SK-N-SH treated with all-trans-retinoic acid at 6 μM for 48 hours (cell line): ENCODE results near the gene CFAP97.

Experiments used
- ATAC-seq: fragments of 200-7000 bp; cut with Tn5 transposase; 3 replicates; pipeline ENCODE4 v1.9.1; 2020; ENCODE audit warnings: mild to moderate bottlenecking, moderate library complexity
- ARNTL ChIP-seq: fragments of 450-650 bp; formaldehyde crosslinking; IDR thresholded peaks from 2 replicates; pipeline ENCODE4 v1.5.0; 2020; ENCODE audit warnings: low read depth, mild to moderate bottlenecking, moderate library complexity, borderline replicate concordance
- BACH2 ChIP-seq: fragments of 250-450 bp; sonication (Bioruptor Pico); IDR thresholded peaks from 2 replicates; pipeline ENCODE4 v1.9.0; 2021; ENCODE audit warnings: mild to moderate bottlenecking, borderline replicate concordance
- CSDC2 ChIP-seq: fragments of 250-450 bp; sonication (Bioruptor Pico); IDR thresholded peaks from 2 replicates; pipeline ENCODE4 v1.5.0; 2020; ENCODE audit warnings: mild to moderate bottlenecking, moderate library complexity
- ESRRG ChIP-seq: fragments of 250-450 bp; sonication (Bioruptor Pico); IDR thresholded peaks from 2 replicates; pipeline ENCODE4 v1.6.1; 2021; ENCODE audit warnings: mild to moderate bottlenecking
- GLIS3 ChIP-seq: fragments of 250-450 bp; sonication (Bioruptor Pico); IDR thresholded peaks from 2 replicates; pipeline ENCODE4 v1.5.0; 2020; ENCODE audit warnings: mild to moderate bottlenecking, moderate library complexity
- ISL1 ChIP-seq: fragments of 250-450 bp; sonication (Bioruptor Pico); IDR thresholded peaks from 2 replicates; pipeline ENCODE4 v2.1.2; 2022; ENCODE audit warnings: mild to moderate bottlenecking, moderate library complexity
- OSR1 ChIP-seq: fragments of 250-450 bp; sonication (Bioruptor Pico); IDR thresholded peaks from 2 replicates; pipeline ENCODE4 v1.8.0; 2022; ENCODE audit warnings: moderate library complexity, mild to moderate bottlenecking, inconsistent platforms
- PPARA ChIP-seq: fragments of 250-450 bp; sonication (Bioruptor Pico); IDR thresholded peaks from 2 replicates; pipeline ENCODE4 v1.5.0; 2020; ENCODE audit warnings: mild to moderate bottlenecking, borderline replicate concordance
- SNAI2 ChIP-seq: fragments of 250-450 bp; sonication (Bioruptor Pico); IDR thresholded peaks from 2 replicates; pipeline ENCODE4 v1.5.0; 2020; ENCODE audit warnings: mild to moderate bottlenecking, moderate library complexity
- TOX ChIP-seq: fragments of 250-450 bp; sonication (Bioruptor Pico); IDR thresholded peaks from 2 replicates; pipeline ENCODE4 v1.8.0; 2021; ENCODE audit warnings: mild to moderate bottlenecking, moderate library complexity, borderline replicate concordance
- ZC3H10 ChIP-seq: fragments of 250-450 bp; sonication (Bioruptor Pico); IDR thresholded peaks from 2 replicates; pipeline ENCODE4 v1.5.1; 2021; ENCODE audit warnings: mild to moderate bottlenecking, moderate library complexity
- ZFP3 ChIP-seq: fragments of 250-450 bp; sonication (Bioruptor Pico); IDR thresholded peaks from 2 replicates; pipeline ENCODE4 v1.5.0; 2020; ENCODE audit warnings: mild to moderate bottlenecking, moderate library complexity
- ZFP30 ChIP-seq: fragments of 450-650 bp; formaldehyde crosslinking; IDR thresholded peaks from 2 replicates; pipeline ENCODE4 v1.5.0; 2022; ENCODE audit warnings: mild to moderate bottlenecking, moderate library complexity
- ZNF565 ChIP-seq: fragments of 450-650 bp; formaldehyde crosslinking; conservative IDR thresholded peaks from 2 replicates; pipeline ENCODE4 v1.5.0; 2020; ENCODE audit warnings: low read depth, mild to moderate bottlenecking, moderate library complexity
- ZNF70 ChIP-seq: fragments of 450-650 bp; formaldehyde crosslinking; IDR thresholded peaks from 2 replicates; pipeline ENCODE4 v1.5.0; 2020; ENCODE audit warnings: mild to moderate bottlenecking, moderate library complexity
- ZNF8 ChIP-seq: fragments of 450-650 bp; formaldehyde crosslinking; IDR thresholded peaks from 2 replicates; pipeline ENCODE4 v1.5.0; 2020; ENCODE audit warnings: mild to moderate bottlenecking, moderate library complexity
- TF ChIP-seq, protein P1 (sequence below): fragments of 250-450 bp; sonication (Bioruptor Pico); IDR thresholded peaks from 2 replicates; pipeline ENCODE4 v1.5.1; 2021; ENCODE audit warnings: mild to moderate bottlenecking, moderate library complexity
- TF ChIP-seq, protein P2 (sequence below): fragments of 250-450 bp; sonication (Bioruptor Pico); IDR thresholded peaks from 2 replicates; pipeline ENCODE4 v1.8.0; 2020; ENCODE audit warnings: mild to moderate bottlenecking, moderate library complexity, borderline replicate concordance
- TF ChIP-seq, protein P3 (sequence below): fragments of 250-450 bp; sonication (Bioruptor Pico); IDR thresholded peaks from 2 replicates; pipeline ENCODE4 v1.5.0; 2020; ENCODE audit warnings: mild to moderate bottlenecking, moderate library complexity

Gene CFAP97

DNA sequence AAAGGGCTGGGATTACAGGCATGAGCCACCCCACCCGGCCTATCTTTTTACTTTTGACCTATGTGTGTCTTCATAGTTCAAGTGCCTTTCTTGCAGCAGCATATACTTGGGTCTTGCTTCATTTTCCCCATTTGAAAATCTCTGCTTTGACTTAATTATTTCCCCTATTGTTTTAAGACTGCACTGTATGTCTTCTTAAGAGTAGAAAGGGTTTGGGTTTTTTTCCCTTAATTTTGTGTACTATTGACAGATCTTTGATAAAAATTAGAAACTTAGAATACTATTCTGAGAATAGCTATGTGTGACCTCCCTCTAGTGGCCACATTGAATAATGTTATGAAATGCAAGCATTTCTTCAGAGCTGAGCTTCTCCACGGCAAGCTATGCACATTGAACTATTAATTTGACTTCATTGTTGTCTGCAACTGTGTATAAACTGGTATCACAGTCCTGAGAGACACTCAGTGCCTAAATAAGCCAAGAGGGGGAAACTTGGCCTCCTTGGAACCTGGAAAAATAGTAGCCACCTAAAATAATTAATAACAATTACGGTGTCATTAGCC lies 69.4 kb downstream of the CFAP97 start:
- TF ChIP-seq ISL1 (CRISPR knock-in tag) (no peak), ZNF565 (CRISPR knock-in tag) (no peak), ARNTL (CRISPR knock-in tag) (no peak), GLIS3 (CRISPR knock-in tag) (no peak), ZC3H10 (CRISPR knock-in tag) (no peak), ZFP30 (no peak), PPARA (no peak), ZNF8 (CRISPR knock-in tag) (no peak), TOX (CRISPR knock-in tag) (no peak)
- TF ChIP-seq, protein P1, sequence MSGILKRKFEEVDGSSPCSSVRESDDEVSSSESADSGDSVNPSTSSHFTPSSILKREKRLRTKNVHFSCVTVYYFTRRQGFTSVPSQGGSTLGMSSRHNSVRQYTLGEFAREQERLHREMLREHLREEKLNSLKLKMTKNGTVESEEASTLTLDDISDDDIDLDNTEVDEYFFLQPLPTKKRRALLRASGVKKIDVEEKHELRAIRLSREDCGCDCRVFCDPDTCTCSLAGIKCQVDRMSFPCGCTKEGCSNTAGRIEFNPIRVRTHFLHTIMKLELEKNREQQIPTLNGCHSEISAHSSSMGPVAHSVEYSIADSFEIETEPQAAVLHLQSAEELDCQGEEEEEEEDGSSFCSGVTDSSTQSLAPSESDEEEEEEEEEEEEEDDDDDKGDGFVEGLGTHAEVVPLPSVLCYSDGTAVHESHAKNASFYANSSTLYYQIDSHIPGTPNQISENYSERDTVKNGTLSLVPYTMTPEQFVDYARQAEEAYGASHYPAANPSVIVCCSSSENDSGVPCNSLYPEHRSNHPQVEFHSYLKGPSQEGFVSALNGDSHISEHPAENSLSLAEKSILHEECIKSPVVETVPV (CRISPR knock-in tag), result no peak
- TF ChIP-seq, protein P2, sequence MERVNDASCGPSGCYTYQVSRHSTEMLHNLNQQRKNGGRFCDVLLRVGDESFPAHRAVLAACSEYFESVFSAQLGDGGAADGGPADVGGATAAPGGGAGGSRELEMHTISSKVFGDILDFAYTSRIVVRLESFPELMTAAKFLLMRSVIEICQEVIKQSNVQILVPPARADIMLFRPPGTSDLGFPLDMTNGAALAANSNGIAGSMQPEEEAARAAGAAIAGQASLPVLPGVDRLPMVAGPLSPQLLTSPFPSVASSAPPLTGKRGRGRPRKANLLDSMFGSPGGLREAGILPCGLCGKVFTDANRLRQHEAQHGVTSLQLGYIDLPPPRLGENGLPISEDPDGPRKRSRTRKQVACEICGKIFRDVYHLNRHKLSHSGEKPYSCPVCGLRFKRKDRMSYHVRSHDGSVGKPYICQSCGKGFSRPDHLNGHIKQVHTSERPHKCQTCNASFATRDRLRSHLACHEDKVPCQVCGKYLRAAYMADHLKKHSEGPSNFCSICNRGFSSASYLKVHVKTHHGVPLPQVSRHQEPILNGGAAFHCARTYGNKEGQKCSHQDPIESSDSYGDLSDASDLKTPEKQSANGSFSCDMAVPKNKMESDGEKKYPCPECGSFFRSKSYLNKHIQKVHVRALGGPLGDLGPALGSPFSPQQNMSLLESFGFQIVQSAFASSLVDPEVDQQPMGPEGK (CRISPR knock-in tag), result no peak
- ATAC-seq, result peak; percentile 93

DNA sequence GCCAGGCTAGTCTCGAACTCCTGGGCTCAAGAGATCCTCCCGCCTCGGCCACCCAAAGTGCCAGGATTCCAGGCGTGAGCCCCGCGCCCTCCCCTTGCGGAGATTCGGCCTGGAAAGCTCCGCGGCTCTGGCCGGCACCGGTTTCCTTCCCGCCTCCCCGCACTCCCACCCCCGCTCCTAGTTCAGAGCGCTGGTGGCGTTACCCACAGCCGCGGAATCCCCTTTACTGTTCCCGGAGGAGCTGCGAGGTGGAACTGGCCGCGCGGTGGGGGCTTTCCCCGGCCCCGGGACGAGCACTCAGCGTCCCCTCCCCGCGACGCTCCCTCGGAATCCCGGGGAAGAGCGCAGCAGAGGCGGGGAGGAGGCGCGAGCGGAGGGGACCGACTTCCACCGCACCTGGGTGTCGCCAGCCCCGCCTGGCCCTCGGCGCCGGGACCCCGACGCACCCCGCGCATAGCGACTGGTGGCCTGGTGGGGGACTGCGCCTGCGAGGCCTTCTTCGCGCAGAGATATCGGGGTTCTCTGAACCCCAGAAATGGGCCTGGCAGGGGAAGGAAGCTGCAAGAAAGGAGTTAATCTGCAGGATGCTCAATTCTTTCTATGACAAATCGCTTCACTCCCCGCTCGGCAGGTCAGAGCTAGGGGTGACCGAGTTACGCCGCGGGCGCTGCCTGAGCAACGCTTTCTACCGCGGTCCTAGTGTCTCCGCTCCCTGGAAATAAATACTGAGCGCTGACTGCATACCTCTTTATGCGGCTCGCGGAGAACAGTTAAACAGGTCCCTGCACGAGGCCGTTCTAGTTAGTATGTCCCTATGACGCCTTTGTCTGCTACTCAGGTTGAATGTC lies 75.3 kb downstream of the CFAP97 start:
- TF ChIP-seq, protein P1 (CRISPR knock-in tag), result no peak
- TF ChIP-seq ZFP3 (CRISPR knock-in tag), result no peak
- TF ChIP-seq ZNF565 (CRISPR knock-in tag), result no peak
- no peak for TF ChIP-seq TOX (CRISPR knock-in tag)
- no peak for TF ChIP-seq SNAI2 (CRISPR knock-in tag)
- TF ChIP-seq, all 23 proteins: peak for 0
- peak; percentile 62 for ATAC-seq

DNA sequence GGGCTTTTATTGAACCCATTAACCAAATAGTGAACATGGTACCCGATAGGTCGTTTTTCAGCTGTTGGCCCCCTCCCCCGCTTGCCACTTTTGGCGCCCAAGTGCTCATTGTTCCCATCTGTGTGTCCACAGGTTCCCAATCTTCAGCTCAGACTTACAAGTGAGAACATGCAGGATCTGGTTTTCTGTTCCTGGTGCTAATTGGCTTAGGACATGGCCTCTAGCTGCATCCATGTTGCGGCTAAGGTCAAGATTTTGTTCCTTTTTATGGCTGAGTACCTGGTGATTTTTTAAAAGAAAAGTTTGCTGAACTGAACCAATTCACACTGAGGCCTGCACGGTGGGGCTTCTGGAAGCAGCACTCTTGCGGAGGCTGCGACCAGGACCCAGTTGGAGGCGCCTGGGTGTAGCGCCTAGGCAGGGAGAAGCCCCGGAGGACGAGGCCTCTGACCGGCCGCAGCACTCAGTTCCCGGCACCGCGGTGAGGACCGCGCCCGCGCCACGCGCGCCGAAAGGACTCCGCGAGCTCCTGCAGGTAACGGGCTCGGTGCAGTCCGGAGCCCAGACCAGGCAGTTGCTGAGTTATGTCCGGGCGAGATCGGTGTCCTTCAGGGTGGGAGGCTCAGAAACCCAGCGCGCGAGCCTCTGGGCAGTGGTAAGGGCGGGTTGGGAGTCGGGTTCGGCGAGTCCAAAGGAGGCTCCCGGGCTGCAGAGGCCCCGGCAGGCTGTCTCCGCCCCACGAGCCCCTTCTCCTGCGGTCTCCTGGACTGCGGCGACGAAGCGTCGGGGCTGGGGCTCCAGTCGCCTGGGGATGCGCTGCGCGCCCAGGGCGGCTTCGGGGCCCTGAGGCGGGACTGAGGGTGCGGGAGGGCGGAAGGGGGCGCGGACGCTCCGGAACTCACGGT lies 76.5 kb downstream of the CFAP97 start:
- TF ChIP-seq ISL1 (CRISPR knock-in tag) (no peak), ZC3H10 (CRISPR knock-in tag) (no peak)

DNA sequence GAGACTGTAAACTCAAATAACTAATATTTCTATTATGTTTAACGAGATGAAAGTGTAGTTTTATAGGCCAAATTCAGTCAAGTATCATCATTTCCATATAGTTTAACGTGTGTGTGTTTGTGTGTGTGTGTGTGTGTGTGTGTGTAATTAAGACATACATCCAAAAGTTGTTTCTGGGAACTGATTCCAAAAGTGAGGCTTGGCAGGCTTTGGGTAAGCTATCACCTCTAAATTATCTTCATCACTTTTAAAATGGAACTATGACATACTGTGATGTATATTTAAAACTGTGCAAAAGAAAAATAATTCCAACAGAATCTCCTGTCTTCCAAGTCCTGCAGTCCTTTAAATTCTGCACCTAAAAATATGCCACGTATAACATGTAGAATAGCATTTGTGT lies 79.8 kb downstream of the CFAP97 start:
- ATAC-seq, result no peak
- TF ChIP-seq ARNTL (CRISPR knock-in tag) (no peak), CSDC2 (CRISPR knock-in tag) (no peak), ZFP30 (no peak), BACH2 (no peak), GLIS3 (CRISPR knock-in tag) (no peak), TOX (CRISPR knock-in tag) (no peak), ZNF565 (CRISPR knock-in tag) (no peak), ISL1 (CRISPR knock-in tag) (no peak), OSR1 (CRISPR knock-in tag) (no peak), PPARA (no peak), ZFP3 (CRISPR knock-in tag) (no peak), ZNF70 (CRISPR knock-in tag) (no peak), ESRRG (CRISPR knock-in tag) (no peak)
- TF ChIP-seq, protein P3, sequence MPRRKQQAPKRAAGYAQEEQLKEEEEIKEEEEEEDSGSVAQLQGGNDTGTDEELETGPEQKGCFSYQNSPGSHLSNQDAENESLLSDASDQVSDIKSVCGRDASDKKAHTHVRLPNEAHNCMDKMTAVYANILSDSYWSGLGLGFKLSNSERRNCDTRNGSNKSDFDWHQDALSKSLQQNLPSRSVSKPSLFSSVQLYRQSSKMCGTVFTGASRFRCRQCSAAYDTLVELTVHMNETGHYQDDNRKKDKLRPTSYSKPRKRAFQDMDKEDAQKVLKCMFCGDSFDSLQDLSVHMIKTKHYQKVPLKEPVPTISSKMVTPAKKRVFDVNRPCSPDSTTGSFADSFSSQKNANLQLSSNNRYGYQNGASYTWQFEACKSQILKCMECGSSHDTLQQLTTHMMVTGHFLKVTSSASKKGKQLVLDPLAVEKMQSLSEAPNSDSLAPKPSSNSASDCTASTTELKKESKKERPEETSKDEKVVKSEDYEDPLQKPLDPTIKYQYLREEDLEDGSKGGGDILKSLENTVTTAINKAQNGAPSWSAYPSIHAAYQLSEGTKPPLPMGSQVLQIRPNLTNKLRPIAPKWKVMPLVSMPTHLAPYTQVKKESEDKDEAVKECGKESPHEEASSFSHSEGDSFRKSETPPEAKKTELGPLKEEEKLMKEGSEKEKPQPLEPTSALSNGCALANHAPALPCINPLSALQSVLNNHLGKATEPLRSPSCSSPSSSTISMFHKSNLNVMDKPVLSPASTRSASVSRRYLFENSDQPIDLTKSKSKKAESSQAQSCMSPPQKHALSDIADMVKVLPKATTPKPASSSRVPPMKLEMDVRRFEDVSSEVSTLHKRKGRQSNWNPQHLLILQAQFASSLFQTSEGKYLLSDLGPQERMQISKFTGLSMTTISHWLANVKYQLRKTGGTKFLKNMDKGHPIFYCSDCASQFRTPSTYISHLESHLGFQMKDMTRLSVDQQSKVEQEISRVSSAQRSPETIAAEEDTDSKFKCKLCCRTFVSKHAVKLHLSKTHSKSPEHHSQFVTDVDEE (CRISPR knock-in tag), result no peak
- TF ChIP-seq, protein P1 (CRISPR knock-in tag), result no peak
- TF ChIP-seq, protein P2 (CRISPR knock-in tag), result no peak

More for the DNA sequence above, 76.5 kb downstream of the CFAP97 start:
- ATAC-seq, result peak; percentile 74
